DOHH2 (cell line): ENCODE data around the gene CD1E.

ENCODE experiments used
- H3F3A ChIP-seq: fragments of 200-600 bp; sonication (generic), shearing (Covaris generic); 2 replicates; pipeline ENCODE4 v1.6.0; 2016; ENCODE audit warnings: antibody characterized with exemption, mild to moderate bottlenecking; ENCODE audit not compliant: control insufficient read depth, insufficient read depth
- H3K27ac ChIP-seq: fragments of 200-600 bp; sonication (generic); 2 replicates; pipeline ENCODE4 v1.5.1; 2014; ENCODE audit warnings: low read depth, mild to moderate bottlenecking, low read length, moderate library complexity
- H3K27me3 ChIP-seq: fragments of 200-600 bp; sonication (generic); 2 replicates; pipeline ENCODE4 v1.6.1; 2014; ENCODE audit warnings: mild to moderate bottlenecking, low read length, mixed read lengths; ENCODE audit not compliant: control insufficient read depth
- H3K36me3 ChIP-seq: fragments of 200-600 bp; sonication (generic); 2 replicates; pipeline ENCODE4 v1.6.1; 2014; ENCODE audit warnings: mild to moderate bottlenecking, low read length, moderate library complexity, mixed read lengths; ENCODE audit not compliant: control insufficient read depth
- H3K4me1 ChIP-seq: fragments of 200-600 bp; sonication (generic); 2 replicates; pipeline ENCODE4 v1.6.1; 2014; ENCODE audit warnings: mild to moderate bottlenecking, low read length, mixed read lengths; ENCODE audit not compliant: control insufficient read depth
- H3K4me2 ChIP-seq: fragments of 200-600 bp; sonication (generic); 2 replicates; pipeline ENCODE4 v1.6.0; 2014; ENCODE audit warnings: mild to moderate bottlenecking, low read length, moderate library complexity
- H3K4me3 ChIP-seq: fragments of 200-600 bp; sonication (generic); 2 replicates; pipeline ENCODE4 v1.5.1; 2014; ENCODE audit warnings: mild to moderate bottlenecking, low read length, mixed read lengths
- H3K79me2 ChIP-seq: fragments of 200-600 bp; sonication (generic); 2 replicates; pipeline ENCODE4 v1.6.1; 2014; ENCODE audit warnings: mild to moderate bottlenecking, low read length, mixed read lengths; ENCODE audit not compliant: control insufficient read depth
- H3K9me2 ChIP-seq: fragments of 200-600 bp; sonication (generic); replicated peaks from 2 replicates; pipeline ENCODE4 v1.6.1; 2014; ENCODE audit warnings: mild to moderate bottlenecking, low read length, mixed read lengths; ENCODE audit not compliant: control insufficient read depth
- H3K9me3 ChIP-seq: fragments of 200-600 bp; sonication (generic); 2 replicates; pipeline ENCODE4 v1.6.1; 2014; ENCODE audit warnings: antibody characterized with exemption, low read length, mixed read lengths; ENCODE audit not compliant: control insufficient read depth, insufficient read depth
- H4K20me1 ChIP-seq: fragments of 200-600 bp; sonication (generic); 2 replicates; pipeline ENCODE4 v1.6.0; 2014; ENCODE audit warnings: low read depth, mild to moderate bottlenecking, antibody characterized with exemption, low read length, moderate library complexity; ENCODE audit not compliant: control insufficient read depth, insufficient read depth
- CTCF ChIP-seq: fragments of 200-600 bp; sonication (generic); IDR thresholded peaks from one replicate; pipeline ENCODE4 v1.5.1; 2014; ENCODE audit warnings: antibody characterized with exemption, mild to moderate bottlenecking, low read depth, low read length; ENCODE audit not compliant: poor library complexity, severe bottlenecking
- EZH2phosphoT487 ChIP-seq: fragments of 200-600 bp; sonication (generic); IDR thresholded peaks from 2 replicates; pipeline ENCODE4 v1.6.1; 2017; ENCODE audit warnings: borderline replicate concordance, mild to moderate bottlenecking, antibody characterized with exemption, low read length, moderate library complexity, mixed read lengths

Gene CD1E

GRCh38 chr1:158328426-158328825, 25.3 kb upstream of the CD1E start:
- no peaks in the 10 kb centered on the region for H3K79me2 ChIP-seq
- H3K4me2 ChIP-seq: no peak overlapping the region
- H3K4me3 ChIP-seq: no peak overlapping the region
- H3K4me1 ChIP-seq: peaks cover 10% of the 10 kb centered on the region
- TF ChIP-seq EZH2phosphoT487 (no peak), CTCF (no peak)
- H3F3A ChIP-seq: no peaks in the 10 kb centered on the region
- no peaks in the 10 kb centered on the region for H3K36me3 ChIP-seq
- H3K9me3 ChIP-seq: no peaks in the 10 kb centered on the region
- H3K27me3 ChIP-seq: no peaks in the 10 kb centered on the region
- no peaks in the 10 kb centered on the region for H4K20me1 ChIP-seq
- H3K27ac ChIP-seq: no peak overlapping the region
- H3K9me2 ChIP-seq: no peaks in the 10 kb centered on the region

- Histone ChIP-seq H3K4me2 (no peak overlapping the region), H3K4me1 (peaks cover 11% of the 10 kb centered on the region), H3K27me3 (no peaks in the 10 kb centered on the region), H3K36me3 (no peaks in the 10 kb centered on the region), H3F3A (no peaks in the 10 kb centered on the region), H3K79me2 (no peaks in the 10 kb centered on the region), H3K9me2 (no peaks in the 10 kb centered on the region), H3K4me3 (no peak overlapping the region), H3K27ac (no peak overlapping the region), H3K9me3 (no peaks in the 10 kb centered on the region), H4K20me1 (no peaks in the 10 kb centered on the region)
- TF ChIP-seq EZH2phosphoT487 (no peak), CTCF (no peak)
Measured at GRCh38 chr1:158329300-158329699, 24.4 kb upstream of the CD1E start.

- Histone ChIP-seq H3K9me3 (no peaks in the 10 kb centered on the region), H3K4me2 (no peak overlapping the region), H3K27me3 (no peaks in the 10 kb centered on the region), H3K4me3 (no peak overlapping the region), H3K36me3 (no peaks in the 10 kb centered on the region), H3K27ac (no peak overlapping the region), H3K79me2 (no peaks in the 10 kb centered on the region), H3K9me2 (no peaks in the 10 kb centered on the region), H3K4me1 (peaks cover 16% of the 10 kb centered on the region), H4K20me1 (no peaks in the 10 kb centered on the region), H3F3A (no peaks in the 10 kb centered on the region)
- TF ChIP-seq EZH2phosphoT487 (no peak), CTCF (peak; percentile 87)
Measured at GRCh38 chr1:158329733-158330132, 24.0 kb upstream of the CD1E start.
